Right lung (tissue), 5 donors: ENCODE measurements around the gene ZCRB1. TPM values are rescaled to one million over a fixed set of nuclear protein-coding genes. Genes with fewer than 3 reads are reported as not detected.
"Not testable (repeated sequence)": the region's sequence is repeated elsewhere in the genome, so short reads cannot be mapped to it uniquely, and the experiment has no call there.

Experiments used
- DNase-seq, 2 donors: peaks; one replicate each; pipeline ENCODE4 v3.0.0-alpha.2; 2013
- polyA plus RNA-seq, 5 donors: library from polyadenylated mRNA; unstranded; fragments of 120-200 nt; gene quantifications; one replicate each; pipeline versions ENCODE4 v1.2.1 to v1.2.3, GENCODE V29; 2013; ENCODE audit warnings: inconsistent platforms in 1 of 5, low replicate concordance in 1 of 5; ENCODE audit not compliant: insufficient read length in 5 of 5, insufficient read depth in 1 of 5

Gene ZCRB1
- polyA plus RNA-seq, 5 donors, result 74.5 to 98.1 (median 82.0) TPM

GRCh38 chr12:42332301-42333285 is 6.7 kb upstream of the ZCRB1 start:
- DNase-seq, result peak; percentile 25 to 27

GRCh38 chr12:42330097-42330496 is 4.2 kb upstream of the ZCRB1 start:
- DNase-seq, result not testable (repeated sequence)

GRCh38 chr12:42327227-42327590 is 1.3 kb upstream of the ZCRB1 start:
- DNase-seq, result no peak

- DNase-seq, result peak; percentile 8 to 15
Measured at GRCh38 chr12:42326541-42327226, 790 bp upstream of the ZCRB1 start.

GRCh38 chr12:42325326-42325652 is 605 bp downstream of the ZCRB1 start:
- DNase-seq, result no peak

GRCh38 chr12:42323856-42324255 is 2.0 kb downstream of the ZCRB1 start:
- no peak for DNase-seq

- no peak for DNase-seq
Measured at GRCh38 chr12:42322567-42322966, 3.3 kb downstream of the ZCRB1 start.

- no peak for DNase-seq
Measured at GRCh38 chr12:42320796-42321195, 5.1 kb downstream of the ZCRB1 start.

GRCh38 chr12:42315108-42315507 is 10.8 kb downstream of the ZCRB1 start:
- no peak for DNase-seq

- DNase-seq, result no peak
Measured at GRCh38 chr12:42309996-42310395, 15.9 kb downstream of the ZCRB1 start.

GRCh38 chr12:42308390-42308789 is 17.5 kb downstream of the ZCRB1 start:
- DNase-seq, result no peak

- no peak for DNase-seq
Measured at GRCh38 chr12:42306297-42306696, 19.6 kb downstream of the ZCRB1 start.

- DNase-seq, result no peak
Measured at GRCh38 chr12:42299392-42300308, 26.2 kb downstream of the ZCRB1 start.

GRCh38 chr12:42298887-42299286 is 27.0 kb downstream of the ZCRB1 start:
- no peak for DNase-seq

GRCh38 chr12:42296503-42297109 is 29.3 kb downstream of the ZCRB1 start:
- no peak for DNase-seq

GRCh38 chr12:42291680-42292079 is 34.2 kb downstream of the ZCRB1 start:
- no peak for DNase-seq

- no peak for DNase-seq
Measured at GRCh38 chr12:42288544-42288943, 37.4 kb downstream of the ZCRB1 start.

- DNase-seq, result no peak
Measured at GRCh38 chr12:42286741-42287140, 39.2 kb downstream of the ZCRB1 start.

GRCh38 chr12:42285431-42285830 is 40.5 kb downstream of the ZCRB1 start:
- DNase-seq, result no peak

GRCh38 chr12:42284876-42285275 is 41.0 kb downstream of the ZCRB1 start:
- no peak for DNase-seq

- DNase-seq, result no peak
Measured at GRCh38 chr12:42284157-42284556, 41.7 kb downstream of the ZCRB1 start.

- no peak for DNase-seq
Measured at GRCh38 chr12:42283739-42284138, 42.2 kb downstream of the ZCRB1 start.
